ENCODE data around the gene VDR.

Gene VDR

DNA sequence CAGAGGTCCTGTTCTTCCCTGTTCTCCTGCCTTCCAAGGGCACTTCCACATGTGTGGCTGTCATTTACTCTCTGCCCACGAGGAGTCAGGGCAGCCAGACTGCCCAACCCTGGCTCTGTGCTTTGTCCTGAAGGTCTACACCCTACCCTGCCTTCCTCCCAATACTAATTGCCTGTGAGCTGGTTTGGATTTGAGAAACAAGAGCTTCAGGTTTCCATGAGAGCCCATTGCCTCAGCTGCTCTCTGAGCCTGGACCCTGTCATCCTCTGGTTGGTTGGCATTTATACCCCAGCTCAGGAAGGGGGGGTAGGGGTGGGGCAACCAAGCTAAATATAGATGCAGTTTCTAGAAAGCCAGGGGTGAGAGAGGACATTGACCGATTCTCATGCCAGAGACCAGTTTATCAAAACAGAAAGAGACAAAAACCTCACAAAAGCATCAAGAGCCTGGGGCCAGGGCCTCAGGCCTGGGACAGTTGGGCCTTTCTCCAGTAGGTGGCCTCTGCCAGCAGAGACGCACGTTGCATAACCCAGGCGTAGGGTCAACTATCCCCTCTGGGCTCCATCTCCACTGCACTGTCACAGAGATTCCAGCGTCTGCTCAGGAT is 34.5 kb downstream of the VDR start:
- no peak for TF ChIP-seq ZC3H10 (CRISPR knock-in tag; IDR thresholded peaks at IDR 0.05)
- TF ChIP-seq ESRRG (CRISPR knock-in tag; IDR thresholded peaks at IDR 0.05) = no peak
- TF ChIP-seq BACH2 (CRISPR knock-in tag; IDR thresholded peaks at IDR 0.05; ENCODE audit: borderline replicate concordance) = no peak
- no peak for TF ChIP-seq TCF4 (CRISPR knock-in tag; IDR thresholded peaks at IDR 0.05; ENCODE audit: borderline replicate concordance)
- no peak for TF ChIP-seq PPARA (CRISPR knock-in tag; IDR thresholded peaks at IDR 0.05; ENCODE audit: borderline replicate concordance)
- no peak for TF ChIP-seq TOX (CRISPR knock-in tag; IDR thresholded peaks at IDR 0.05; ENCODE audit: borderline replicate concordance)
- no peak for TF ChIP-seq ZNF565 (CRISPR knock-in tag; conservative IDR thresholded peaks at IDR 0.05; ENCODE audit: low read depth)
- no peak for TF ChIP-seq RARB (CRISPR knock-in tag; IDR thresholded peaks at IDR 0.05)
- TF ChIP-seq, protein P1, sequence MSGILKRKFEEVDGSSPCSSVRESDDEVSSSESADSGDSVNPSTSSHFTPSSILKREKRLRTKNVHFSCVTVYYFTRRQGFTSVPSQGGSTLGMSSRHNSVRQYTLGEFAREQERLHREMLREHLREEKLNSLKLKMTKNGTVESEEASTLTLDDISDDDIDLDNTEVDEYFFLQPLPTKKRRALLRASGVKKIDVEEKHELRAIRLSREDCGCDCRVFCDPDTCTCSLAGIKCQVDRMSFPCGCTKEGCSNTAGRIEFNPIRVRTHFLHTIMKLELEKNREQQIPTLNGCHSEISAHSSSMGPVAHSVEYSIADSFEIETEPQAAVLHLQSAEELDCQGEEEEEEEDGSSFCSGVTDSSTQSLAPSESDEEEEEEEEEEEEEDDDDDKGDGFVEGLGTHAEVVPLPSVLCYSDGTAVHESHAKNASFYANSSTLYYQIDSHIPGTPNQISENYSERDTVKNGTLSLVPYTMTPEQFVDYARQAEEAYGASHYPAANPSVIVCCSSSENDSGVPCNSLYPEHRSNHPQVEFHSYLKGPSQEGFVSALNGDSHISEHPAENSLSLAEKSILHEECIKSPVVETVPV (CRISPR knock-in tag; IDR thresholded peaks at IDR 0.05) = no peak
- TF ChIP-seq, protein P2, sequence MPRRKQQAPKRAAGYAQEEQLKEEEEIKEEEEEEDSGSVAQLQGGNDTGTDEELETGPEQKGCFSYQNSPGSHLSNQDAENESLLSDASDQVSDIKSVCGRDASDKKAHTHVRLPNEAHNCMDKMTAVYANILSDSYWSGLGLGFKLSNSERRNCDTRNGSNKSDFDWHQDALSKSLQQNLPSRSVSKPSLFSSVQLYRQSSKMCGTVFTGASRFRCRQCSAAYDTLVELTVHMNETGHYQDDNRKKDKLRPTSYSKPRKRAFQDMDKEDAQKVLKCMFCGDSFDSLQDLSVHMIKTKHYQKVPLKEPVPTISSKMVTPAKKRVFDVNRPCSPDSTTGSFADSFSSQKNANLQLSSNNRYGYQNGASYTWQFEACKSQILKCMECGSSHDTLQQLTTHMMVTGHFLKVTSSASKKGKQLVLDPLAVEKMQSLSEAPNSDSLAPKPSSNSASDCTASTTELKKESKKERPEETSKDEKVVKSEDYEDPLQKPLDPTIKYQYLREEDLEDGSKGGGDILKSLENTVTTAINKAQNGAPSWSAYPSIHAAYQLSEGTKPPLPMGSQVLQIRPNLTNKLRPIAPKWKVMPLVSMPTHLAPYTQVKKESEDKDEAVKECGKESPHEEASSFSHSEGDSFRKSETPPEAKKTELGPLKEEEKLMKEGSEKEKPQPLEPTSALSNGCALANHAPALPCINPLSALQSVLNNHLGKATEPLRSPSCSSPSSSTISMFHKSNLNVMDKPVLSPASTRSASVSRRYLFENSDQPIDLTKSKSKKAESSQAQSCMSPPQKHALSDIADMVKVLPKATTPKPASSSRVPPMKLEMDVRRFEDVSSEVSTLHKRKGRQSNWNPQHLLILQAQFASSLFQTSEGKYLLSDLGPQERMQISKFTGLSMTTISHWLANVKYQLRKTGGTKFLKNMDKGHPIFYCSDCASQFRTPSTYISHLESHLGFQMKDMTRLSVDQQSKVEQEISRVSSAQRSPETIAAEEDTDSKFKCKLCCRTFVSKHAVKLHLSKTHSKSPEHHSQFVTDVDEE (CRISPR knock-in tag; IDR thresholded peaks at IDR 0.05) = no peak
- TF ChIP-seq ISL1 (CRISPR knock-in tag; IDR thresholded peaks at IDR 0.05) = no peak
- no peak for TF ChIP-seq ZFP30 (CRISPR knock-in tag; IDR thresholded peaks at IDR 0.05)
- TF ChIP-seq OSR1 (CRISPR knock-in tag; IDR thresholded peaks at IDR 0.05) = no peak
- ATAC-seq = peak; percentile 86

DNA sequence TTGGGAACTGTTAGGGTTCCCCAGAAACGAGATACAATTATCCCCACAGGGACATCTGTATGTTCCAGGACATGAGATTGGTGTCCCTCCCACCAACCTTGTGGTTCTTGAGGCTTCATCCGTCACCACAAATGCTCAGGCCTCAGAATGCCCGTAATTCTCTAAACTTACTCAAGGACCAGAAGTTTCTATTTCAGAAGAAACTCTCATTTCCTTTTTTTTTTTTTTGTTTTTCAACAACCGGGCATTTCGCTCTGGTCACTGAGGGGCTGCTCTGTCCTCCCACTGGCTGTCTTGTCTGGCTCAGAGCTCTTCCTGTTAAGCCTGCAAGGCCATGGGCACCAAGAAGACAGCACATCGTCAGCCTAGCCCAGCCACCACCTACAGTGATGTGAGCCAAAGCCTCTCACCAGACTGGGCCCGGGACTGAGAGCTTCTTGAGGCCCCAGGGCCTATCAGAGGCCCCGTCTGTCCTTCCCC is 36.2 kb downstream of the VDR start:
- no peak for TF ChIP-seq ZFP3 (CRISPR knock-in tag; IDR thresholded peaks at IDR 0.05)
- no peak for ATAC-seq

DNA sequence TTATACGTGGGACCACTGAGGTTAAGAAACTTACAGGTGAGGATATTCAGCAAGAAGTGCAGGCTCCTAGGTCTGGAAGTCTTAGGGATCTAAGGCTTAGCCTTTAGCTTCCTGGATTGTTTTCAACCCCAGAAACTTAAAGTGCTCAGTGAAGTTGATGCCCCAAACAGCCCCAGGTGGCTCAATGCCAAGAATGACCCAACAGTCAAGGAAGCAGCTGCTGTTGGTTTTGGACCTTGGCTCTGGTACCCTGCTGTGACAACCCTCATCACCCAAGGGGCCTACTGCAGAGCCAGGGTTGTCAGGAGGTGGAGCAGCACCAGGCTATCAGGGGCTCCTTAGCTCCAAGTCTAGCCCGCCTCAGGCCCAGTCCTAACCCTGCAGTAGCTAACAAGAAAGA is 36.8 kb downstream of the VDR start:
- no peak for TF ChIP-seq ESRRG (CRISPR knock-in tag; IDR thresholded peaks at IDR 0.05)
- TF ChIP-seq, protein P2 (CRISPR knock-in tag; IDR thresholded peaks at IDR 0.05) = no peak
- no peak for TF ChIP-seq OSR1 (CRISPR knock-in tag; IDR thresholded peaks at IDR 0.05)
- no peak for TF ChIP-seq BACH2 (CRISPR knock-in tag; IDR thresholded peaks at IDR 0.05; ENCODE audit: borderline replicate concordance)
- TF ChIP-seq, protein P3, sequence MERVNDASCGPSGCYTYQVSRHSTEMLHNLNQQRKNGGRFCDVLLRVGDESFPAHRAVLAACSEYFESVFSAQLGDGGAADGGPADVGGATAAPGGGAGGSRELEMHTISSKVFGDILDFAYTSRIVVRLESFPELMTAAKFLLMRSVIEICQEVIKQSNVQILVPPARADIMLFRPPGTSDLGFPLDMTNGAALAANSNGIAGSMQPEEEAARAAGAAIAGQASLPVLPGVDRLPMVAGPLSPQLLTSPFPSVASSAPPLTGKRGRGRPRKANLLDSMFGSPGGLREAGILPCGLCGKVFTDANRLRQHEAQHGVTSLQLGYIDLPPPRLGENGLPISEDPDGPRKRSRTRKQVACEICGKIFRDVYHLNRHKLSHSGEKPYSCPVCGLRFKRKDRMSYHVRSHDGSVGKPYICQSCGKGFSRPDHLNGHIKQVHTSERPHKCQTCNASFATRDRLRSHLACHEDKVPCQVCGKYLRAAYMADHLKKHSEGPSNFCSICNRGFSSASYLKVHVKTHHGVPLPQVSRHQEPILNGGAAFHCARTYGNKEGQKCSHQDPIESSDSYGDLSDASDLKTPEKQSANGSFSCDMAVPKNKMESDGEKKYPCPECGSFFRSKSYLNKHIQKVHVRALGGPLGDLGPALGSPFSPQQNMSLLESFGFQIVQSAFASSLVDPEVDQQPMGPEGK (CRISPR knock-in tag; IDR thresholded peaks at IDR 0.05; ENCODE audit: borderline replicate concordance) = no peak
- no peak for TF ChIP-seq RARB (CRISPR knock-in tag; IDR thresholded peaks at IDR 0.05)
- no peak for TF ChIP-seq ZC3H10 (CRISPR knock-in tag; IDR thresholded peaks at IDR 0.05)
- no peak for TF ChIP-seq ISL1 (CRISPR knock-in tag; IDR thresholded peaks at IDR 0.05)
- TF ChIP-seq, protein P4, sequence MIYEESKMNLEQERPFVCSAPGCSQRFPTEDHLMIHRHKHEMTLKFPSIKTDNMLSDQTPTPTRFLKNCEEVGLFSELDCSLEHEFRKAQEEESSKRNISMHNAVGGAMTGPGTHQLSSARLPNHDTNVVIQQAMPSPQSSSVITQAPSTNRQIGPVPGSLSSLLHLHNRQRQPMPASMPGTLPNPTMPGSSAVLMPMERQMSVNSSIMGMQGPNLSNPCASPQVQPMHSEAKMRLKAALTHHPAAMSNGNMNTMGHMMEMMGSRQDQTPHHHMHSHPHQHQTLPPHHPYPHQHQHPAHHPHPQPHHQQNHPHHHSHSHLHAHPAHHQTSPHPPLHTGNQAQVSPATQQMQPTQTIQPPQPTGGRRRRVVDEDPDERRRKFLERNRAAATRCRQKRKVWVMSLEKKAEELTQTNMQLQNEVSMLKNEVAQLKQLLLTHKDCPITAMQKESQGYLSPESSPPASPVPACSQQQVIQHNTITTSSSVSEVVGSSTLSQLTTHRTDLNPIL (CRISPR knock-in tag; IDR thresholded peaks at IDR 0.05; ENCODE audit: low read depth) = no peak
- TF ChIP-seq TCF4 (CRISPR knock-in tag; IDR thresholded peaks at IDR 0.05; ENCODE audit: borderline replicate concordance) = no peak
- TF ChIP-seq GLIS3 (CRISPR knock-in tag; IDR thresholded peaks at IDR 0.05) = no peak
- TF ChIP-seq ZFP30 (CRISPR knock-in tag; IDR thresholded peaks at IDR 0.05) = no peak
- TF ChIP-seq, protein P1 (CRISPR knock-in tag; IDR thresholded peaks at IDR 0.05) = no peak
- no peak for TF ChIP-seq ZNF70 (CRISPR knock-in tag; IDR thresholded peaks at IDR 0.05)
- TF ChIP-seq, protein P5, sequence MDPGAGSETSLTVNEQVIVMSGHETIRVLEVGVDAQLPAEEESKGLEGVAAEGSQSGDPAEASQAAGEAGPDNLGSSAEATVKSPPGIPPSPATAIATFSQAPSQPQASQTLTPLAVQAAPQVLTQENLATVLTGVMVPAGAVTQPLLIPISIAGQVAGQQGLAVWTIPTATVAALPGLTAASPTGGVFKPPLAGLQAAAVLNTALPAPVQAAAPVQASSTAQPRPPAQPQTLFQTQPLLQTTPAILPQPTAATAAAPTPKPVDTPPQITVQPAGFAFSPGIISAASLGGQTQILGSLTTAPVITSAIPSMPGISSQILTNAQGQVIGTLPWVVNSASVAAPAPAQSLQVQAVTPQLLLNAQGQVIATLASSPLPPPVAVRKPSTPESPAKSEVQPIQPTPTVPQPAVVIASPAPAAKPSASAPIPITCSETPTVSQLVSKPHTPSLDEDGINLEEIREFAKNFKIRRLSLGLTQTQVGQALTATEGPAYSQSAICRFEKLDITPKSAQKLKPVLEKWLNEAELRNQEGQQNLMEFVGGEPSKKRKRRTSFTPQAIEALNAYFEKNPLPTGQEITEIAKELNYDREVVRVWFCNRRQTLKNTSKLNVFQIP (CRISPR knock-in tag; IDR thresholded peaks at IDR 0.05; ENCODE audit: borderline replicate concordance, low read depth) = no peak
- no peak for TF ChIP-seq ARNTL (CRISPR knock-in tag; IDR thresholded peaks at IDR 0.05; ENCODE audit: borderline replicate concordance, low read depth)
- no peak for TF ChIP-seq PPARA (CRISPR knock-in tag; IDR thresholded peaks at IDR 0.05; ENCODE audit: borderline replicate concordance)
- TF ChIP-seq ZNF565 (CRISPR knock-in tag; conservative IDR thresholded peaks at IDR 0.05; ENCODE audit: low read depth) = no peak
- no peak for ATAC-seq
